ENCODE measurements around the gene BGN.

BGN gene

GRCh38 chrX:153510383-153510782, 15.6 kb downstream of the BGN start:
- DNase-seq (ENCODE audit: low read depth), result no peak
- no peak overlapping the region for H3K9ac ChIP-seq (ENCODE audit: low read length)
- H3K4me1 ChIP-seq (ENCODE audit: control insufficient read depth, insufficient read depth, low read length), result no peaks in the 10 kb centered on the region
- H3K27me3 ChIP-seq (replicated peaks; ENCODE audit: control insufficient read depth, insufficient read depth, low read length), result peaks cover 15% of the 10 kb centered on the region
- no peaks in the 10 kb centered on the region for H3K9me3 ChIP-seq (ENCODE audit: control insufficient read depth, low read length)
- no peak overlapping the region for H3K4me3 ChIP-seq (ENCODE audit: low read length)
- H3K36me3 ChIP-seq (ENCODE audit: control insufficient read depth, insufficient read depth, low read length, severe bottlenecking), result no peaks in the 10 kb centered on the region

DNA sequence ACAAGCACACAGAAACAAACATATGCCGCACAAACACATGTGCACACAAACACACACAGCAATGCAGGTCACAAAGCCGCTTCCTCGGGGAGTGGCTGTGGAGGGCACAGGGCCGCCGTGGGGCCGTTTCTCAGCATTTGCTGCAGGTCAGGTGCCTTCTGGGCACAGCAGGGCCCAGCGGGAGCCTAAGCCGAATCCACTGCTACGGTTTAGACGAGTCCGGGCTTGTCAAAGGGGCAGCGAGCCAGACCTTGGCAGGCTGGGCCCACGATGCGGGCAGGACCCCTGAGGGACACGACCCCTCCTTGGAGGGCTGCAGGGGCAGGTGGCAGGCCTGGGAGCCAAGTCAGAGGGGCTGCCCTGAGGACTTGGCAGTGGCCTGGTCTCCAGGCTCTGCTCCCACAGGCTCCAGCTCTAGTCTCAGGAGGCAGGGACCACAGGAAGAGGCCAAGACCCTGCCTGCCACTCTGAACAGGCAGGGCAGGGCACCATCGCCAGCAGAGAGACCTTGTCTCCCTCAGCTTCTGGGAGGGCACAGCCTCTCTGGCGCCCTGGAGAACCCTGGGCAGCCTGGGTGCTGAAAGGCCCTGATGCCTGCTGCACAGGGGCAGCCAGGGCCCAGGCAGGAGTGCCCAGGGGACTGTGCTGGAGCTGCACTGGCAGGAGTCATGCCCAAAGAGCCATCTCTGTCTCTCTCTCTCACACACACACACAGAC, 17.2 kb downstream of the BGN start:
- no peaks in the 10 kb centered on the region for H3K4me1 ChIP-seq (ENCODE audit: control insufficient read depth, insufficient read depth, low read length)
- no peaks in the 10 kb centered on the region for H3K9me3 ChIP-seq (ENCODE audit: control insufficient read depth, low read length)
- DNase-seq (ENCODE audit: low read depth), result no peak
- H3K9ac ChIP-seq (ENCODE audit: low read length), result no peak overlapping the region
- H3K4me3 ChIP-seq (ENCODE audit: low read length), result no peak overlapping the region
- peaks cover 24% of the 10 kb centered on the region for H3K27me3 ChIP-seq (replicated peaks; ENCODE audit: control insufficient read depth, insufficient read depth, low read length)
- H3K36me3 ChIP-seq (ENCODE audit: control insufficient read depth, insufficient read depth, low read length, severe bottlenecking), result no peaks in the 10 kb centered on the region

- Histone ChIP-seq H3K9me3 (ENCODE audit: control insufficient read depth, low read length) (no peaks in the 10 kb centered on the region), H3K4me1 (ENCODE audit: control insufficient read depth, insufficient read depth, low read length) (no peaks in the 10 kb centered on the region), H3K27me3 (replicated peaks; ENCODE audit: control insufficient read depth, insufficient read depth, low read length) (peaks cover 25% of the 10 kb centered on the region), H3K9ac (ENCODE audit: low read length) (no peak overlapping the region), H3K4me3 (ENCODE audit: low read length) (no peak overlapping the region), H3K36me3 (ENCODE audit: control insufficient read depth, insufficient read depth, low read length, severe bottlenecking) (no peaks in the 10 kb centered on the region)
- DNase-seq (ENCODE audit: low read depth), result no peak
Measured at GRCh38 chrX:153512501-153512893, 17.7 kb downstream of the BGN start.

DNA sequence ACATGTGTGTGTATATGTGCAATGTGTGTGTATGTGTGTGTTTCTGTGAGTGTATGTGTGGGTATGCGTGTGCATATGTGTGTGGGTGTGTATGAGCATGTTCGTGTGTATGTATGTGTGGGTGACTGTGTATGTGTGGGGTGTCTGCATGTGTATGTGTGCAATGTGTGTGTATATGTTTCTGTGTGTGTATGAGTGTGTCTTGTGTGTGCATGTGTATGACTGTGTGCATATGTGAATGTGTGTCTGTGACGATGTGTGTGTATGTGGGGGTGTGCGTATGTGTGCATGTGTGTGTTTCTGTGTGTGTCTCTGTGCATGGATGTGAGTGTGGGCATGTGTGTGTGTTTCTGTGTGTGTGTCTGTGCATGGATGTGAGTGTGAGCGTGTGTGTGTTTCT, 18.5 kb downstream of the BGN start:
- H3K27me3 ChIP-seq (replicated peaks; ENCODE audit: control insufficient read depth, insufficient read depth, low read length), result peaks cover 27% of the 10 kb centered on the region
- no peaks in the 10 kb centered on the region for H3K4me1 ChIP-seq (ENCODE audit: control insufficient read depth, insufficient read depth, low read length)
- H3K9ac ChIP-seq (ENCODE audit: low read length), result no peak overlapping the region
- H3K4me3 ChIP-seq (ENCODE audit: low read length), result no peak overlapping the region
- DNase-seq (ENCODE audit: low read depth), result no peak
- no peaks in the 10 kb centered on the region for H3K36me3 ChIP-seq (ENCODE audit: control insufficient read depth, insufficient read depth, low read length, severe bottlenecking)
- H3K9me3 ChIP-seq (ENCODE audit: control insufficient read depth, low read length), result no peaks in the 10 kb centered on the region

DNA sequence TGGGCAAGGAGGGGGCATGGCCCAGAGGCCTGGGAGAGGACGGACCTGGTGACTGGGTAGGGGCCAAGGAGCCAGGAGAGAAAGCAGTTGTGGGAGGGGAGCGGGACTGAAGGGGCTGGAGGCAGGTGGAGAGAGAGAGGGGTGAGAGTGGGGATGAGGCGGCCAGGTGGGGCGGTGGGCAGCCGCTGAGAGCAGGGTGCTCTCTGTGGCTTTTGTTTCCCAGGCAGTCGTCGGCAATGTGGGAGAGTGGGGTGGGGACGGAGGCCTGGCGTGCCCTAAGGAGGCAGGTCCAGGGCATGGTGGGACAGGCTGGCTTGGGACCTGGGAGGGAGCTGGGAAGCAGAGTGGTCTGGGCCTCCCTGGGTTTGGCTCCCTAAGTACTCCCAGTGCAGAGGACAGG, 19.5 kb downstream of the BGN start:
- H3K9ac ChIP-seq (ENCODE audit: low read length), result no peak overlapping the region
- no peaks in the 10 kb centered on the region for H3K36me3 ChIP-seq (ENCODE audit: control insufficient read depth, insufficient read depth, low read length, severe bottlenecking)
- peaks cover 35% of the 10 kb centered on the region for H3K27me3 ChIP-seq (replicated peaks; ENCODE audit: control insufficient read depth, insufficient read depth, low read length)
- H3K9me3 ChIP-seq (ENCODE audit: control insufficient read depth, low read length), result no peaks in the 10 kb centered on the region
- H3K4me1 ChIP-seq (ENCODE audit: control insufficient read depth, insufficient read depth, low read length), result no peaks in the 10 kb centered on the region
- H3K4me3 ChIP-seq (ENCODE audit: low read length), result no peak overlapping the region
- no peak for DNase-seq (ENCODE audit: low read depth)

DNA sequence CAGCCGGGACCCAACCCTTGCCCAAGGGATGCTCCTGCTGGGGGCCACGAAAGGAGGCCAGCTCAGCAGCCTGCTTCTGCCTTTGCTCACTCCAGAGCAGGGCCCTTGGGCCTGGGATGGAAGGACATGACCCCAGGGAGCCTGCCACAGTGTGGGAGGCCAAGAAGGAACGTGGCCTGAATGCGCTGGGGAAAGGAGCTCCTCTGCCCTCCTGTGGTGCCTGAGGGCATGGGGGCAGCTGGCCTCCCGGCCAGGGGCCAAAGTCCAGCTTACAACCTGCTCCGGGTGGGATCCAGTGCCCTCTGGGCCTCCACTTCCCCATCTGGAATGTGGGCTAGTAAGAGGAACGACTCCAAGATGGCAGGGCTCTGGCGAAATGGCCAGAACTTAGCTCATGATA, 20.7 kb downstream of the BGN start:
- no peak for DNase-seq (ENCODE audit: low read depth)
- H3K36me3 ChIP-seq (ENCODE audit: control insufficient read depth, insufficient read depth, low read length, severe bottlenecking), result no peaks in the 10 kb centered on the region
- peaks cover 2% of the 10 kb centered on the region for H3K4me1 ChIP-seq (ENCODE audit: control insufficient read depth, insufficient read depth, low read length)
- no peak overlapping the region for H3K9ac ChIP-seq (ENCODE audit: low read length)
- H3K27me3 ChIP-seq (replicated peaks; ENCODE audit: control insufficient read depth, insufficient read depth, low read length), result peaks cover 39% of the 10 kb centered on the region
- H3K9me3 ChIP-seq (ENCODE audit: control insufficient read depth, low read length), result no peaks in the 10 kb centered on the region
- H3K4me3 ChIP-seq (ENCODE audit: low read length), result no peak overlapping the region

GRCh38 chrX:153516073-153516472, 21.3 kb downstream of the BGN start:
- no peak for DNase-seq (ENCODE audit: low read depth)
- H3K4me1 ChIP-seq (ENCODE audit: control insufficient read depth, insufficient read depth, low read length), result peaks cover 6% of the 10 kb centered on the region
- peaks cover 44% of the 10 kb centered on the region for H3K27me3 ChIP-seq (replicated peaks; ENCODE audit: control insufficient read depth, insufficient read depth, low read length)

DNA sequence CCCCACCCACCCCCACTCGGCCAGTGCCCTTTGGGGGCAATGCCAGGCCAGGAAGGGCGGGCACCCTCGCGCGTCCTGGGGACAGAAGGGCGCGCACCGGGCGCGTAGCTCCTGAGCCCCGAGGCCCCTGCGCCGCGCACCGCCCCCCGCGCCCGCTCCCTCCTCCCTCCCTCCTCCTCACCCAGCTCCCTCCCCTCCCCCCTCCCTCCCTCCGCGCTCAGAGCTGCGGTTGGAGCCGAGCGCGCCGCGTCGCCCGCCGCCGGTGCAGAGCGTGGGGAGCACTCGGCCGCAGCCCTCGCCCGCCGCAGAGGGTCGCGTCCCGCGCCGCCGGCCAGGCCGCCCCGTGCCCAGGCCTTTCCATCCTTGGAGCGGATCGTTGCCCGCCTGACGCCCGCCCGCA, 22.6 kb downstream of the BGN start, which contains the start of gene ATP2B3:
TSS of gene ATP2B3 (plus strand) at position 220 of the 400 bp plus-strand sequence. CDS start 18,606 bp downstream, outside the sequence.
- H3K4me1 ChIP-seq (ENCODE audit: control insufficient read depth, insufficient read depth, low read length), result peaks cover 9% of the 10 kb centered on the region
- H3K4me3 ChIP-seq (ENCODE audit: low read length), result no peak within 1 kb of the TSS
- H3K9ac ChIP-seq (ENCODE audit: low read length), result no peak within 1 kb of the TSS
- DNase-seq (ENCODE audit: low read depth), result no peak
- peaks cover 56% of the 10 kb centered on the region for H3K27me3 ChIP-seq (replicated peaks; ENCODE audit: control insufficient read depth, insufficient read depth, low read length)
- H3K9me3 ChIP-seq (ENCODE audit: control insufficient read depth, low read length), result no peaks in the 10 kb centered on the region
- H3K36me3 ChIP-seq (ENCODE audit: control insufficient read depth, insufficient read depth, low read length, severe bottlenecking), result no peaks in the 10 kb centered on the region

More at GRCh38 chrX:153516073-153516472, 21.3 kb downstream of the BGN start:
- H3K9me3 ChIP-seq (ENCODE audit: control insufficient read depth, low read length), result no peaks in the 10 kb centered on the region
- H3K36me3 ChIP-seq (ENCODE audit: control insufficient read depth, insufficient read depth, low read length, severe bottlenecking), result no peaks in the 10 kb centered on the region
- no peak overlapping the region for H3K9ac ChIP-seq (ENCODE audit: low read length)
- H3K4me3 ChIP-seq (ENCODE audit: low read length), result no peak overlapping the region

- Histone ChIP-seq H3K27me3 (replicated peaks; ENCODE audit: control insufficient read depth, insufficient read depth, low read length) (peaks cover 61% of the 10 kb centered on the region), H3K36me3 (ENCODE audit: control insufficient read depth, insufficient read depth, low read length, severe bottlenecking) (no peaks in the 10 kb centered on the region), H3K4me3 (ENCODE audit: low read length) (no peak overlapping the region), H3K4me1 (ENCODE audit: control insufficient read depth, insufficient read depth, low read length) (peaks cover 9% of the 10 kb centered on the region), H3K9me3 (ENCODE audit: control insufficient read depth, low read length) (no peaks in the 10 kb centered on the region), H3K9ac (ENCODE audit: low read length) (no peak overlapping the region)
- no peak for DNase-seq (ENCODE audit: low read depth)
Measured at GRCh38 chrX:153517946-153518834, 23.4 kb downstream of the BGN start.

DNA sequence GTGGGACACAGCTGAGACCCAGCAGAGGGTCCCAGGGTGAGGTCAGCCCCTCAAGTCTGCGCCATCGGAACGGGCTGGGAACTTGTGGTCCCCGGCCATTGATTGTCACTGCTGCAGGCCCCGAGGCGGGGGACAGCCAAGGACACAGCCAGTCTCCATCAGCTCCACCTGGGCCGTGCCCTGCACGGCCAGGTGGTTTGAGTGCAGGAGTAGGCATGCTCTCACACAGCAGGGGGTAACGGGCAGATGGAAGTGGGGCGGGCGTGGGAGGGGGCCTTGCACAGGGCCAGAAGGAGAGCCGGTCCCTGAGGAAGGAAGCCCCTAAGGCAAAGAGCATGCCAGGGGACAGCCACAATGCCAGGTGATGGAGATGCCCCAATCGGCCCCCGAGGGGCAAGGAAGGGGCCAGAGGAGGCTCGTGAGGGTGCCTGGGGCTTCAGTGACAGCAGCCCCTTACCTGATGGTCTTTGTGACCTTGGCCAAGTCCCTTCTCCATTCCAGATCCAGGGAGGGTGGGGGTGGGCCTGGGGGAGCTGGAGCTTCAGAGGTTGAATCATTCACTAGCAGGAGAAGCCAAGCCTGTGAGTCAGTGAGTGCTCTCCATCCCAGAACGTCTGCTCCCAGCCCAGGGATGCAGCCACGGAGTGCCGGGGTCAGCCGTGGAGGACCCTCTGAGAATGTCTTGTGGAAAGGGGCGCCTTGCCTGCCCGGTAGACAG, 24.9 kb downstream of the BGN start:
- Histone ChIP-seq H3K36me3 (ENCODE audit: control insufficient read depth, insufficient read depth, low read length, severe bottlenecking) (no peaks in the 10 kb centered on the region), H3K9ac (ENCODE audit: low read length) (no peak overlapping the region), H3K4me3 (ENCODE audit: low read length) (no peak overlapping the region), H3K4me1 (ENCODE audit: control insufficient read depth, insufficient read depth, low read length) (peaks cover 9% of the 10 kb centered on the region), H3K9me3 (ENCODE audit: control insufficient read depth, low read length) (no peaks in the 10 kb centered on the region), H3K27me3 (replicated peaks; ENCODE audit: control insufficient read depth, insufficient read depth, low read length) (peaks cover 63% of the 10 kb centered on the region)
- DNase-seq (ENCODE audit: low read depth), result peak; percentile 13

Data from adipocyte (in vitro differentiated cells).